HG03520 (cell line): ENCODE measurements around the gene ESPL1.

Source experiments
- ATAC-seq: cut with Tn5 transposase; IDR thresholded peaks from one replicate; pipeline ENCODE4 v1.9.1; 2021; ENCODE audit warnings: mild to moderate bottlenecking, moderate library complexity; ENCODE audit not compliant: unreplicated experiment

The ESPL1 gene

DNA sequence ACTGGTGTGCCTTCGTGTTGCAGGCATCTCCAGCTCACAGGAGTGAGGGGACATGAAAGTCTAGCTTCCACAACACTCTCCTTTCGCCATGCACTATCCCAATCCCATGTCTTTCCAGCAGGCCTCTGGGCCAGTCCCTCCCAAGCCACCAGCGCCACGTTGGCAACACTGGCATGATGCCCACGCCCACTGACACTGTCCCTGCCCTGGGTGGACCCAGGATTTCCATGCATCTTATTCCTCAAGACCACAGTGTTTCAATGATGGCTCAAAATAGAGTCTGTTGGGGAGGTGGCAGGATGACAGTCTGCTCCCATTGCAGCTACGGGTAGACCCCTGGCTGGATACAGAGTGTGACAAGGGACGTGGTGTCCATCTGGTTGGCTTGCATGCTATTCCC is 65.7 kb downstream of the ESPL1 start:
- ATAC-seq: no peak

DNA sequence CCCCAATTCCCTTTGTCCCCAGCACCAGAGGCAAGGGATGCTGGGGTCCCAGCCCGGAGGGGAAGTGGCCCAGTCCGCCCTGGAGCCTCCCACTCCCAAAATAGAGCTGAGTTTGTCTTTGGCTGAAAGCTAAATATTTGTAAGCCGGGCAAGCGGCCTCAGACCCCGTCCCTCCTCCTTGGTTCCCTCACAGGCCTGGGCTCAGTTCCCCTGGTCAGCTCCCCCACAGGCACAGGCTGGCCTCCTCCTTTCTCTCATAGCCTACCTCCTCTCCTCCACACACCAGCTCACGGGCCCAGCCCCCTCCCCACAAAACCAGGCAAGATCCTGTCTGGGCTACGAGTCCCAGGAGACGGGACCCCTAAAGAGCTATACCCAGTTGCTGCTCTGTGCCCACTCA is 66.7 kb downstream of the ESPL1 start:
- no peak for ATAC-seq

- ATAC-seq: no peak
These were observed 68.1 kb downstream of the ESPL1 start, which contains the start of gene SP7 for GRCh38 chr12:53336181-53336681. TSS of gene SP7 (minus strand) at chr12:53336354. CDS start at chr12:53335646, 708 bp downstream.

GRCh38 chr12:53338017-53338416 is 69.9 kb downstream of the ESPL1 start:
- no peak for ATAC-seq

DNA sequence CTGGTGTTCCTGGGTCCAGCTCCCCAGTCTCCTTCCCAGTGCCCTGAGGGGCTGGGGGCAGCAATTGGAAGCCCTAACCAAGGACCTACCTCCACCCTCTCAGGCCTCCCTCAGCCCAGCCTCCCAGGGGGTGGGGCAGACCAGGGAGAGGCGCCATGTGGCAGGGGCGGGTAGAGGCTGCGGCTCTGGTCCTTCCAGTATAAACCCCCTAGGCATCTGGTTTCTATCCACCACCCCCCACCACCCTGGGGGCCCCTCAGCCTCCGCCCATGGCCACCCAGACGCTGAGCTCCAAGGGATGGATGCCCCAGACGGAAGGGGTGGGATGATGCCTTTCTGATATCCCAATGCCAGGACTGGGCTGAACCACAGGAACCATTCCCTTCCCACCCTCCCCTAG is 70.8 kb downstream of the ESPL1 start:
- no peak for ATAC-seq

GRCh38 chr12:53340398-53340797 is 72.3 kb downstream of the ESPL1 start:
- no peak for ATAC-seq
